HG03571 (cell line): ENCODE measurements around the gene CDT1.

Source experiments
- ATAC-seq: cut with Tn5 transposase; IDR thresholded peaks from one replicate; pipeline ENCODE4 v1.9.1; 2021; ENCODE audit not compliant: unreplicated experiment

Gene CDT1

GRCh38 chr16:88854306-88855111, 50.9 kb downstream of the CDT1 start:
- ATAC-seq: no peak

- ATAC-seq: no peak
Measured at GRCh38 chr16:88855176-88855575, 51.6 kb downstream of the CDT1 start.

- no peak for ATAC-seq
Measured at GRCh38 chr16:88855736-88856121, 52.1 kb downstream of the CDT1 start.

GRCh38 chr16:88856122-88856827, 52.7 kb downstream of the CDT1 start:
- ATAC-seq: no peak

- ATAC-seq: peak; percentile 58
Measured at GRCh38 chr16:88856828-88857727, 53.5 kb downstream of the CDT1 start, which contains the start of the genes GALNS and TRAPPC2L. Gene GALNS (minus strand): TSS chr16:88856947. CDS start chr16:88856877, 70 bp downstream. Gene TRAPPC2L (plus strand): TSS chr16:88857127. CDS start chr16:88857151, 24 bp downstream.

- ATAC-seq: no peak
Measured at GRCh38 chr16:88857728-88858339, 54.2 kb downstream of the CDT1 start.
